ENCODE measurements around the gene VASH2. TPM values are rescaled to one million over a fixed set of nuclear protein-coding genes. Genes with fewer than 3 reads are reported as not detected.

Gene VASH2
- total RNA-seq, 1 donor from 2014 or later = 59.8 TPM

GRCh38 chr1:212915245-212916091 lies 34.9 kb upstream of the VASH2 start:
- TF ChIP-seq CTCF (IDR thresholded peaks at IDR 0.05; ENCODE audit: partially characterized antibody, unreplicated experiment) = peak; percentile 36
- peaks cover 37% of the 10 kb centered on the region for H3K4me1 Mint-ChIP-seq (ENCODE audit: low read depth, unreplicated experiment)
- H3K9me3 Mint-ChIP-seq (ENCODE audit: unreplicated experiment) = peaks cover 9% of the 10 kb centered on the region
- no peaks in the 10 kb centered on the region for H3K36me3 Mint-ChIP-seq (ENCODE audit: unreplicated experiment)
- peak overlapping the region; percentile 91 for H3K27ac Mint-ChIP-seq (ENCODE audit: unreplicated experiment)
- H3K4me3 Mint-ChIP-seq (ENCODE audit: unreplicated experiment) = peak overlapping the region; percentile 76
- H3K27me3 Mint-ChIP-seq (ENCODE audit: unreplicated experiment) = peaks cover 8% of the 10 kb centered on the region
- DNase-seq = no peak

GRCh38 chr1:212916481-212917133 lies 33.7 kb upstream of the VASH2 start:
- peak overlapping the region; percentile 63 for H3K4me3 Mint-ChIP-seq (ENCODE audit: unreplicated experiment)
- H3K36me3 Mint-ChIP-seq (ENCODE audit: unreplicated experiment) = no peaks in the 10 kb centered on the region
- DNase-seq = peak; percentile 54
- no peak for TF ChIP-seq CTCF (IDR thresholded peaks at IDR 0.05; ENCODE audit: partially characterized antibody, unreplicated experiment)
- peaks cover 8% of the 10 kb centered on the region for H3K27me3 Mint-ChIP-seq (ENCODE audit: unreplicated experiment)
- H3K4me1 Mint-ChIP-seq (ENCODE audit: low read depth, unreplicated experiment) = peaks cover 43% of the 10 kb centered on the region
- H3K9me3 Mint-ChIP-seq (ENCODE audit: unreplicated experiment) = peaks cover 12% of the 10 kb centered on the region
- peak overlapping the region; percentile 52 for H3K27ac Mint-ChIP-seq (ENCODE audit: unreplicated experiment)

GRCh38 chr1:212917134-212917485 lies 33.2 kb upstream of the VASH2 start:
- no peak for TF ChIP-seq CTCF (IDR thresholded peaks at IDR 0.05; ENCODE audit: partially characterized antibody, unreplicated experiment)
- peak overlapping the region; percentile 52 for H3K27ac Mint-ChIP-seq (ENCODE audit: unreplicated experiment)
- peaks cover 12% of the 10 kb centered on the region for H3K9me3 Mint-ChIP-seq (ENCODE audit: unreplicated experiment)
- peaks cover 43% of the 10 kb centered on the region for H3K4me1 Mint-ChIP-seq (ENCODE audit: low read depth, unreplicated experiment)
- no peak for DNase-seq
- peak overlapping the region; percentile 63 for H3K4me3 Mint-ChIP-seq (ENCODE audit: unreplicated experiment)
- H3K27me3 Mint-ChIP-seq (ENCODE audit: unreplicated experiment) = peaks cover 8% of the 10 kb centered on the region
- H3K36me3 Mint-ChIP-seq (ENCODE audit: unreplicated experiment) = no peaks in the 10 kb centered on the region

- H3K27ac Mint-ChIP-seq (ENCODE audit: unreplicated experiment) = no peak overlapping the region
- no peak for DNase-seq
- H3K27me3 Mint-ChIP-seq (ENCODE audit: unreplicated experiment) = peaks cover 10% of the 10 kb centered on the region
- no peak for TF ChIP-seq CTCF (IDR thresholded peaks at IDR 0.05; ENCODE audit: partially characterized antibody, unreplicated experiment)
- H3K36me3 Mint-ChIP-seq (ENCODE audit: unreplicated experiment) = no peaks in the 10 kb centered on the region
- peaks cover 16% of the 10 kb centered on the region for H3K9me3 Mint-ChIP-seq (ENCODE audit: unreplicated experiment)
- peaks cover 49% of the 10 kb centered on the region for H3K4me1 Mint-ChIP-seq (ENCODE audit: low read depth, unreplicated experiment)
- H3K4me3 Mint-ChIP-seq (ENCODE audit: unreplicated experiment) = no peak overlapping the region
These were observed 32.5 kb upstream of the VASH2 start for GRCh38 chr1:212917858-212918257.

- no peak for DNase-seq
- peaks cover 10% of the 10 kb centered on the region for H3K27me3 Mint-ChIP-seq (ENCODE audit: unreplicated experiment)
- no peak for TF ChIP-seq CTCF (IDR thresholded peaks at IDR 0.05; ENCODE audit: partially characterized antibody, unreplicated experiment)
- peak overlapping the region; percentile 33 for H3K27ac Mint-ChIP-seq (ENCODE audit: unreplicated experiment)
- H3K4me3 Mint-ChIP-seq (ENCODE audit: unreplicated experiment) = no peak overlapping the region
- H3K4me1 Mint-ChIP-seq (ENCODE audit: low read depth, unreplicated experiment) = peaks cover 49% of the 10 kb centered on the region
- H3K9me3 Mint-ChIP-seq (ENCODE audit: unreplicated experiment) = peaks cover 16% of the 10 kb centered on the region
- H3K36me3 Mint-ChIP-seq (ENCODE audit: unreplicated experiment) = no peaks in the 10 kb centered on the region
These were observed 31.5 kb upstream of the VASH2 start for GRCh38 chr1:212918824-212919223.
